ENCODE measurements around the gene RAE1. TPM values are rescaled to one million over a fixed set of nuclear protein-coding genes. Genes with fewer than 3 reads are reported as not detected.

Gene RAE1
- total and polyA plus RNA-seq, 2 of the 8 experiments (the other 6 are each of a cell fraction or from before 2014, with no cell fraction given), result 35.9 to 44.9 TPM

GRCh38 chr20:57391439-57392301 lies 40.6 kb downstream of the RAE1 start:
- FAIRE-seq, result no peak
- POLR2A ChIA-PET (ENCODE audit: partially characterized antibody), result interaction anchor here (0.7 to 3.2 kb wide), 13 partner anchors 12 to 120 kb away, joined by 3 to 13 read pairs (median 4); partner anchors contain the start of gene RAE1

More at GRCh38 chr20:57391439-57392301, 40.6 kb downstream of the RAE1 start:
- H2BK120ac ChIP-seq (replicated peaks; ENCODE audit: low read depth, low read length), result no peak overlapping the region
- peaks cover 0 to 10% (median 4%) of the 10 kb centered on the region in 4 experiments; a peak in 4 of 7 replicates for H3K27me3 ChIP-seq (replicated peaks in 1 of 4; ENCODE audit: control insufficient read depth in 3 of 4, extremely low read depth in 1 of 4, insufficient read depth in 3 of 4, low read length in 3 of 4)
- H3K9me3 ChIP-seq (ENCODE audit: insufficient read depth in 2 of 2, low read depth in 1 of 2, low read length in 1 of 2), result no peaks in the 10 kb centered on the region
- peak overlapping the region; percentile 60 to 94 (median 72) for H3K4me3 ChIP-seq (ENCODE audit: extremely low read depth in 1 of 4, insufficient read depth in 2 of 4, low read depth in 3 of 4, low read length in 4 of 4)
- TF ChIP-seq PHF8 (conservative IDR thresholded peaks at IDR 0.05; ENCODE audit: low read depth, low read length) (0 out of 2 replicates have a peak, but pooled peaks have one; percentile 36), EZH2 (IDR thresholded peaks at IDR 0.05; ENCODE audit: low read depth, low read length, severe bottlenecking) (no peak), KDM4A (IDR thresholded peaks at IDR 0.05; ENCODE audit: low read depth, low read length, severe bottlenecking) (peak; percentile 40)
- peak overlapping the region; percentile 93 for H3K18ac ChIP-seq (ENCODE audit: extremely low read depth, low read length)
- peak overlapping the region; percentile 39 to 79 (median 64) for H3K9ac ChIP-seq (replicated peaks in 1 of 4; ENCODE audit: extremely low read depth in 1 of 4, low read depth in 3 of 4, low read length in 3 of 4)
- H3K56ac ChIP-seq (replicated peaks; ENCODE audit: insufficient read length, low read depth, low read length), result no peak overlapping the region
- H3K36me3 ChIP-seq (ENCODE audit: control insufficient read depth in 2 of 4, insufficient read depth in 4 of 4, low read length in 3 of 4), result peaks cover under 1 to 28% (median 9%) of the 10 kb centered on the region in 4 experiments; a peak in 4 of 8 replicates
- no peak overlapping the region; the same call in 1 of the 2 replicates for H2BK5ac ChIP-seq (ENCODE audit: low read depth, low read length)
- peak overlapping the region; percentile 58 to 74 for H3K4me2 ChIP-seq (ENCODE audit: insufficient read depth in 1 of 2, low read depth in 2 of 2, low read length in 2 of 2)
- peaks cover 21 to 22% of the 10 kb centered on the region in 2 experiments for H4K20me1 ChIP-seq (replicated peaks in 1 of 2; ENCODE audit: control insufficient read depth in 1 of 2, insufficient read depth in 2 of 2, low read length in 2 of 2)
- H3K27ac ChIP-seq (ENCODE audit: low read depth, low read length), result peak overlapping the region; percentile 31; the same call in 1 of the 2 replicates
- peak overlapping the region; percentile 19 for H4K91ac ChIP-seq (replicated peaks; ENCODE audit: insufficient read length, low read length)
- H3K14ac ChIP-seq (ENCODE audit: insufficient read length), result no peak overlapping the region
- no peak overlapping the region for H2AK5ac ChIP-seq (ENCODE audit: low read depth, low read length)
- 7% methylated on average over 27 of the region's 98 CpGs; no CpG with 5 or more reads in 1 of the 2 experiments for WGBS, 2 experiments (ENCODE audit: extremely low coverage in 1 of 2, insufficient coverage in 1 of 2, insufficient read length in 1 of 2, insufficient replicate concordance in 2 of 2, low coverage in 1 of 2, low lambda C conversion rate in 2 of 2, missing lambda C conversion rate in 1 of 2)
- peak overlapping the region; percentile 51 for H4K5ac ChIP-seq (ENCODE audit: insufficient read length, low read depth, low read length)
- no peak overlapping the region for H2BK20ac ChIP-seq (ENCODE audit: low read length)
- no peak overlapping the region for H2AFZ ChIP-seq (ENCODE audit: low read length)
- no peak overlapping the region for H2BK12ac ChIP-seq (ENCODE audit: low read depth, low read length)
- peaks cover 5% of the 10 kb centered on the region; the same call in 1 of the 2 replicates for H3K23me2 ChIP-seq (ENCODE audit: low read depth, low read length)
- peak overlapping the region; percentile 89 for H3K4ac ChIP-seq (replicated peaks; ENCODE audit: insufficient read length, low read depth, low read length)
- peaks cover 21% of the 10 kb centered on the region for H3K79me1 ChIP-seq (ENCODE audit: low read depth, low read length)
- peaks cover 5 to 27% (median 18%) of the 10 kb centered on the region in 4 experiments for H3K4me1 ChIP-seq (replicated peaks in 1 of 4; ENCODE audit: control insufficient read depth in 3 of 4, insufficient read depth in 4 of 4, low read length in 3 of 4)
- CTCF ChIA-PET (ENCODE audit: partially characterized antibody), result interaction anchor here (0.7 to 2.4 kb wide), 8 partner anchors 8 to 699 kb away, joined by 3 to 7 read pairs (median 3); no protein-coding TSS in a partner anchor
- H3K79me2 ChIP-seq (ENCODE audit: control insufficient read depth in 1 of 2, insufficient read depth in 2 of 2, low read length in 2 of 2), result peaks cover 0 to 46% of the 10 kb centered on the region in 2 experiments; a peak in 3 of 4 replicates
- no peak overlapping the region; the same call in 1 of the 2 replicates for H4K8ac ChIP-seq (ENCODE audit: extremely low read depth, insufficient read depth, low read length)
- DNase-seq (ENCODE audit: low read depth in 1 of 2, low spot score in 2 of 2), result no peak
- H3K23ac ChIP-seq (ENCODE audit: insufficient read length), result no peak overlapping the region
- no peak overlapping the region for H2BK15ac ChIP-seq (ENCODE audit: low read length)

Data from H1 (cell line).